AG09309 (cell line): ENCODE data around the gene RNF8.

Experiments
- DNase-seq: peaks from one replicate; pipeline ENCODE4 v3.0.0-alpha.2; 2010; ENCODE audit warnings: low read depth
- H3K4me3 ChIP-seq: 2 replicates; pipeline ENCODE4 v1.5.1; 2011; ENCODE audit warnings: mild to moderate bottlenecking, low read depth, low read length, moderate library complexity; ENCODE audit not compliant: control insufficient read depth
- TF ChIP-seq, protein P1 (sequence below): IDR thresholded peaks from 2 replicates; pipeline ENCODE4 v1.5.1; 2011; ENCODE audit warnings: mild to moderate bottlenecking, low read depth, low read length, inconsistent platforms; ENCODE audit not compliant: insufficient read depth, control insufficient read depth; ENCODE audit errors: missing control alignments

Gene RNF8

DNA sequence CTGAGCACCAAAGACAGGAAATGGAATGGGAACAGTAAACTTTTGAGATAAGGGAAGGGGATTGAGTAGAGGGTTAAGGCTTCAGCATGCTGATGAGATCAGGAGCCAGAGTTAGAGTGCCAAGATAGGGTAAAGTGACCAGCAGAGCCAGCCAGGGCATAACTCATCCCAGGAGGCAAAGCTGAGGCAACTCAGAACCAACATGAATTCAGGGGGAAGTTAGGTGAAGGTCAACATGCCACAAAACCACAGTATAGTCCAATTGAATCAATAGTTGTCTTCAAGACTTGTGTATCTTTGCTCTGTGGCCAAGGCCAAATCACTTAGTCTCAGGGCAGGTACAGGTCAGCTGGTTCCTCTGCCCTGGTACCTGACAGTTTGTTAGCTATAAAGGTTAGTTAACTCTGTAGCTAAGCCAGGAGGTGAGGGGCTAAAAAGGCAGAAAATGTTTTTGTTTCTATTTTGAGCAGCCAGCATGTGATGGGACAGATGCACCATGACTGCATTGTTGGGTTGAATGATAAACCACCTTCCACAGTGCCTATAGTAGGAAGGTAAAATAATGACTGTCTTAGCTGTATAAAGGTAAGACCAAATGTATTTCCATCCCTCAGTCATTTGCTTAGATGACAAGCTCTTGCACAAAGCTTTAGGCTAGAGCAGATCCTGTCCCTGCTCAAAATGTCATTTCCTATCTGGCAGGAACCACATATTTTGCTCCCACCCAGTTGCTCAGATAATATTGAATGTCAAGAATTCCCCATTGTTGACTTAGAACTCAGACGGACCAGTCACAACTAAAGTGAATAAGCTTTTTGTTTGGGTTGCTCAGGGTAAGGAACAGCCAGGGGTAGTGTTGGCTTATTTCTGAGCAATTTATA lies 15.8 kb downstream of the RNF8 start:
- no peak for DNase-seq
- TF ChIP-seq, protein P1, sequence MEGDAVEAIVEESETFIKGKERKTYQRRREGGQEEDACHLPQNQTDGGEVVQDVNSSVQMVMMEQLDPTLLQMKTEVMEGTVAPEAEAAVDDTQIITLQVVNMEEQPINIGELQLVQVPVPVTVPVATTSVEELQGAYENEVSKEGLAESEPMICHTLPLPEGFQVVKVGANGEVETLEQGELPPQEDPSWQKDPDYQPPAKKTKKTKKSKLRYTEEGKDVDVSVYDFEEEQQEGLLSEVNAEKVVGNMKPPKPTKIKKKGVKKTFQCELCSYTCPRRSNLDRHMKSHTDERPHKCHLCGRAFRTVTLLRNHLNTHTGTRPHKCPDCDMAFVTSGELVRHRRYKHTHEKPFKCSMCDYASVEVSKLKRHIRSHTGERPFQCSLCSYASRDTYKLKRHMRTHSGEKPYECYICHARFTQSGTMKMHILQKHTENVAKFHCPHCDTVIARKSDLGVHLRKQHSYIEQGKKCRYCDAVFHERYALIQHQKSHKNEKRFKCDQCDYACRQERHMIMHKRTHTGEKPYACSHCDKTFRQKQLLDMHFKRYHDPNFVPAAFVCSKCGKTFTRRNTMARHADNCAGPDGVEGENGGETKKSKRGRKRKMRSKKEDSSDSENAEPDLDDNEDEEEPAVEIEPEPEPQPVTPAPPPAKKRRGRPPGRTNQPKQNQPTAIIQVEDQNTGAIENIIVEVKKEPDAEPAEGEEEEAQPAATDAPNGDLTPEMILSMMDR = no peak
- H3K4me3 ChIP-seq = no peak overlapping the region

DNA sequence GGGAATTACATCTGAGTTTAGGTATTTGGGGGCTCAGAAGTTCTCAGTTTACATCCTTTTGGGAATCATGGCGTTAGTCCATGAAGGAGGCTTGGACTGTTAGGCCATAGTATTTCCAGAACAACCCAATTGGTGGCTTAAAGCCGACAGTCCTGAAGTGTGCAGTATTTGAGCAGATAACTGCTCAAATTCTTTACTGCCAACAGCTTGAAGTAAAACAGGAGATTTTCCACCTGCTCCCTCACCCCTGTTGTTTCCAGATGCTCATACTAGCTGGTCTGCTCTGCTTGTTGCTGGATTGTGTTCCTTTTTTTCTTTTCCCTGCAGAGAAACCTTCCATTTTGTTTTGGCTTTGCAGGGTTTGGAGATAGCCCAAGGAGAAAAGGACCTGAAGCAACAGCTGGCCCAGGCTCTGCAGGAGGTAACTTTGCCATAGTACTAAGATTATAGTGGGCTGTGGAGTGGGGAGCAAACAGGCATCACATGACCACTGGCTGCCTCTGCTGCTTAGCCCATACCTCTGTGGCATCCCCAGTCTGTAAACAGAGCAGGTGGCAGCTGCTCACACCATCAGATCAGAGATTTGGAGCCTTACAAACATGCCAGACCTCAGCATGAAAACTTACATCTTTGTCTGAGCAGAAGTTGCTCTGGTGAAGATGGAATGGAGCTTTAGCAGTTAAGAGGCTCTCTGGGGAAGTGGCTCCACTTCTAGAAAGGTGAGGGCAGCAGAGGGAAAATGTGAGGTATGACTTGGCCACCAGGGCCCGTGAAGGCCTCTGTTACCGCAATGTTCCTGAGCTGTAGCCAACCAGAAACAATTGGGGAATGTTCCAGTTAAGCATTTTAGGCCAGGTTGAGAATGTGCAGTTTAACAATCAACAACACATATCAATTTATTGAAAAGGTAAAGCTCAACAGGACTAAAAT lies 17.6 kb downstream of the RNF8 start:
- H3K4me3 ChIP-seq = no peak overlapping the region

GRCh38 chr6:37372116-37372515 lies 18.3 kb downstream of the RNF8 start:
- no peak overlapping the region for H3K4me3 ChIP-seq
- TF ChIP-seq, protein P1 = no peak
- no peak for DNase-seq

More for the DNA sequence above, 17.6 kb downstream of the RNF8 start:
- TF ChIP-seq, protein P1 = no peak
- DNase-seq = no peak

DNA sequence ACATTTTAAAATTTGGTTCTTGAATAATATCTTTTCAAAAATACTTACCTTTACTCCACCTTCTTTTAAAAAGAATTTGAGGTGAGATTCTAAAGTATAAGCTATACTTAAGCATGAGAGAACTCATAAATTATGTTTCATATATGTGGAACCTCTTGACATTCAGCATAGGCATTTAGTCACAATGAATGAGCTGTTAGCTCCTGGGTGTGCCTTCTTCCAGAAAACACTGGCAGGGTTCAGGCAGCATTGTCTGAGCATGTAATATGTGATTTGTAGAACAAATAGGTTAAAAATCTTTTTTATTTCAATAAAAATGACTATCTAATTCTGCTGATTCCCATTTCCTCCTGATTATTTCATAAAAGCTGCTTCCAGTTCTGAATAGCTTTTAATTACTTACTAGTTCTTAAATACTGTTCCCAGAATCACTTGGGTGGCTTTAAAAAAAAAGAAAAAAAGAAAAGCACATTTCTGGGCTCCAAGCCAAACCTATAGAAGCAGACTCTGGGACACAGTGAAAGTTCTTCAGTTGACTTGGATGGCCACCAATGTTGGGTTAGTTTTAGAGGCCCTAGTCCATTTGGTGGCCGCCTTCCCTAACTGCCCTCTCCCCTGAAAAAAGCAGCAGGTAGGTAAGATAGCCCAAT lies 20.2 kb downstream of the RNF8 start:
- H3K4me3 ChIP-seq = no peak overlapping the region
- DNase-seq = no peak
- TF ChIP-seq, protein P1 = no peak

GRCh38 chr6:37375376-37375775 lies 21.6 kb downstream of the RNF8 start:
- H3K4me3 ChIP-seq = no peak overlapping the region
- no peak for DNase-seq
- TF ChIP-seq, protein P1 = no peak

DNA sequence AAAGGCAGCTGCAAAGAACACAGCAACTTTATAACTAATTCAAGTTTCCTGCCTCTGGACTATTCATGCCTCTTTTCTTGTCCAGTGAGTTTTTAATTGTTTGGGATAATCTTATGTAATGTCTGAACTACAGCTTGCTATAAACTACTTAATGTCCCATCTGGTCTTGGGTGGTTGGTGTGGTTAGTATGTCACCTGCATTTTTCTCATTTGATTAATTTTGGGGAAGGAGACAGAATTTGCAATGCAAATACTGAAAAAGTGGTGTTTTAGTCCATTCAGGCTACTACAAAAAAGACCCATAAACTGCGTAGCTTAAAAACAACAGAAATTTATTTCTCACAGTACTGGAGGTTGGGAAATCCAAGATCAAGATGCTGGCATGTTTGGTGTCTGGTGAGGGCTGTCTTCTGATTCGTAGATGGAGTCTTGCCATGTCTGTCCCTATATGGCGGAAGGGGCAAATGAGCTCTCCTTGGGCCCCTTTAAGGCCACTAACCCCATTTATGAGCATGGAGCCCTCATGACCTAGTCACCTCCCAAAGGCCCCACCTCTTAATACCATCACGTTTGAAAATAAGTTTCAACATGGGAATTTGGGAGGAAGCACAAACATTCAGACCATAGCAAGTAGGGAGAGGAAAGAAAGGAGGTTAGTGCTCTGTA lies 22.4 kb downstream of the RNF8 start:
- no peak for DNase-seq
- no peak overlapping the region for H3K4me3 ChIP-seq
- TF ChIP-seq, protein P1 = no peak
